ENCODE results near the gene ADCY7. TPM values are rescaled to one million over a fixed set of nuclear protein-coding genes. Genes with fewer than 3 reads are reported as not detected.
A peak's percentile ranks its signal among the peaks of the same experiment; 100 is the strongest.

The ADCY7 gene
- total and polyA plus RNA-seq, 9 of the 15 experiments (the other 6 are each of a cell fraction or from before 2014, with no cell fraction given): 2.3 to 108 (median 28.6) TPM

- TF ChIP-seq RERE (CRISPR knock-in tag; IDR thresholded peaks at IDR 0.05; ENCODE audit: borderline replicate concordance) (no peak), ZNF143 (CRISPR knock-in tag; IDR thresholded peaks at IDR 0.05) (no peak), ZC3H11A (IDR thresholded peaks at IDR 0.05; ENCODE audit: low read depth, low read length) (no peak), ZNF592 (IDR thresholded peaks at IDR 0.05) (peak; percentile 25; the same call in 1 of the 2 replicates), HDAC3 (IDR thresholded peaks at IDR 0.05; ENCODE audit: borderline replicate concordance, partially characterized antibody) (no peak), CCNT2 (IDR thresholded peaks at IDR 0.05; ENCODE audit: borderline replicate concordance, extremely low read depth, insufficient read length, low read depth, low read length) (no peak), HDAC1 (IDR thresholded peaks at IDR 0.05) (no peak), ZKSCAN3 (CRISPR knock-in tag; IDR thresholded peaks at IDR 0.05) (no peak), POLR2B (IDR thresholded peaks at IDR 0.05; ENCODE audit: low read depth, partially characterized antibody) (no peak), TFAM (CRISPR knock-in tag; conservative IDR thresholded peaks at IDR 0.05) (no peak), NFE2L1 (tag; IDR thresholded peaks at IDR 0.05; ENCODE audit: borderline replicate concordance, low read depth) (no peak)
Observed at GRCh38 chr16:50338371-50339231, 72.2 kb downstream of the ADCY7 start (continued).
